ENCODE data around the gene ELP4.

Gene ELP4

DNA sequence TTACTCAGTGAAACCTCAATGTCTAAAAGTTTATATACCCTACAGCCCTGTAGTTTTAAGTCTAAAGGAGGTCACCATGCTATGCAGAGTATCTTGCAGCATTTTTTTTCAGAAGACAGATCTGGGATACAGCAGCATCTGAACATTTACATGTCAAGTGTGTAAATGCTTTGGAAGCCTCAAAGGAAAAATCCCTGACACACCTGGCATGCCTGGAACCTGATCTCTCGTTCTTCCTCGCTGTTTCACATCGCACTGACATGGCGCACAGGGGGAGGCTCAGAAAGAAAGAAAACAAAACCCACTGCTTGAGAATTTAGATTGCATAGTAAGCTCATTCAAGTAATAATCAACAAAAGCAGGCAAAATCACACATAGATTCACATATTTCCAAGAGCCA lies 270.5 kb downstream of the ELP4 start:
- DNase-seq (ENCODE audit: low read depth) = no peak

DNA sequence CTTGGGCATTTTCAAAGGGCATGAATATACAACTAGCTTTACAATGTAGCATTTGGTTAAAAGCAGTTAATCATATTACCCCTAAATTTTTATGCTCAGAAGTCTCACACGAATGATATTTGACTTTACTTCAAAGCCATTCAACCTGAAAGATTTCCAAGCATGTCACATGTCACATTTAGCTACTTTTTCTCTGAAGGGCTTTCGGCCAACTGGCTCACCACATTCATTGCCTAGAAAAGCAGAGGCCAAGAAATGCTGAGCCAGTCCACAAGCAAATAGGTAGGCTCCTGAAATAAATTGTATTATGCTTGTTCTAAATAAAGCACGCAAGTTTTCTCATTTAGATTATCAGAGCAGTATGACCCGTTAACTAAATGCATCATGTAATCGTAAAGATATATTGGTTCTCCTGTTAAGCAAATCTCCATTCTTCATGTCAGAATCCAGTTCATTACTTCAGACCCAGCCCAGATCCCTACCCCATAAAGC lies 271.0 kb downstream of the ELP4 start:
- DNase-seq (ENCODE audit: low read depth) = no peak

- DNase-seq (ENCODE audit: low read depth) = no peak
These were observed 272.7 kb downstream of the ELP4 start for GRCh38 chr11:31782257-31782656.

GRCh38 chr11:31783252-31783651 lies 273.7 kb downstream of the ELP4 start:
- no peak for DNase-seq (ENCODE audit: low read depth)

DNA sequence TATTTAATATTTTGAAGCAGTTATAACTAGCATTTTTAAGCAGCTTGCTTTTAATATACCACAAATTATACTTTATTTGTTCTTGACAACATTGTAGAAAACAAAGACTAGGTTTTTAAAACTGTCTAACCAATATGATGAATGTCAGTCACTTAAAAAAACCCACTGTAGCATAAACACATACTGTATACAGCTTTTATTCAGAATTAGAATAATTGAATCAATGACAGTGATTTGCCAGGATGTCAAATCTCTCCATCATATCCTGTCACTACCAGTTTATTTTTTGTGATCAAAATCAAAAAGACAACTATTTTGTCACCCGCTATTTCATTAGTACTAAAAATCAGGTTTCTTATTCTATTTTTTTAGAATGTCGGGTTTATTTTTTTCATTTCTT lies 275.0 kb downstream of the ELP4 start:
- DNase-seq (ENCODE audit: low read depth) = no peak

DNA sequence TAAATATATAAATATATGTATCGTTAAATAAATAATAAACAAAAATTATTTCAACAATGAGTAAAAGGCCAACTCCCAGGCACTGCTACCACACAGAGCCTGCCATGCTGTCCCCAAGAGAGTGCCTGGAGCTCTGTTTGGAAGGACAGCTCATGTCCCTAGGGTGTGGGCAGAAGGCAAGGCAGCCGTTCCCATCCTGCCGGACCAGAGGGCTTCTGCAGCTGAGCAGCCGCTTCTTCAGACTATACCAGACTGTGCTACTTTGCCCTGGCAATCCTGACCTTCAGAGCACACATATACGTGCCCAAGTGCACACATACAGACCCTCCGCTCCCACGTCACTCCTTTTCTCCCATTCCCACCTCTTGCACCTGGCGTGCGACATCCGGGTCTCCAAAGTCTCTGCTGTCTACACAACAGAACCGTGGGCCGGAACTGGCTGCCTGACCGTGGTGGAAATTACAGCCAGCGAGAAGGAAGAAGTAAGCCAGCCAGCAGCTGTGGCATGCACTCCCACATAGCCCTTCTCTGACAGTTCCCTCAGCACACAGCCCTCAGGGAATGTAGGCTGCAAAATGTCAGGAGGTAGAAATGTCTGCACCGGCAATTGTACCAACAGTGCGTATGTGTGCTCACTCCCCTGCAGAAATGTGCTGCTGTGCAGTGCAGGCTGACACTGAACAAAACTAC lies 277.6 kb downstream of the ELP4 start:
- DNase-seq (ENCODE audit: low read depth) = no peak

DNA sequence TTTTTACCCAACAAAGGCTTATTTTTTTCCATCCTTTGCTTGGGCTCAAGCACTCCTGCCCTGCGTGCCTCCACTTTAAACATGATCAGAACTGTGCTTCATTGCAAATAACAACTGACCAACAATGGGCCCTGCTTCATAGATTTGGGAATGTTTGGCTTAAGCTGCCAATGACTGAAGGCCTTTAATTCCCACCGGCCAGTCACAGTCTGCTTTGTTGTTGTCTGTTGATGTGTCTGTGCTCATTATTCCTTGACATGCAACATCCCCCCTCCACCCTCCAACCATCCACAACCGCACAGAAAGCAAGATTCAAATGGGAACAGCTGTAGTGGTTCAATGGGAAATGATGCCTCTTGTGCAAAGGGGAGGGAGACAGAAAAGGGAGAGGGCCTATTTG lies 278.5 kb downstream of the ELP4 start:
- DNase-seq (ENCODE audit: low read depth) = no peak

GRCh38 chr11:31790649-31791048 lies 281.1 kb downstream of the ELP4 start:
- DNase-seq (ENCODE audit: low read depth) = no peak

DNA sequence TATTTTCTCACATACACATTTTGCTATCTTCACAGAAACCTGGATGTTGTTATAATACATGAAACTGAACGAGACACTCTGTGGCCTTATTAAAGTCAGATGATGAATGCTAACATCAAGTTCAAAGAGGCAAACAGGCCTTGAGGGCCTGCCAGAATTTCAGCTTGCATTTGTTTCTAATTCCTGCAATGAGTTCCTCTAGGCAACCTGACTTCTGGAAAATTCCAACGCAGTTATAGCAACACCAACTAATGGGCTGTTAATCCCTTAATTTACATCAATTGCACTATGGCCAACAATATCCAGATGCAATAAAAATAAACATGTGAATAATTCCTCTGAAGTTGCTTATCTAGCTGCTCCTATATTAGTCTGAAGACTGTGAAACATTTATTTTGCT lies 282.5 kb downstream of the ELP4 start:
- no peak for DNase-seq (ENCODE audit: low read depth)

- no peak for DNase-seq (ENCODE audit: low read depth)
These were observed 282.9 kb downstream of the ELP4 start for GRCh38 chr11:31792456-31792855.

DNA sequence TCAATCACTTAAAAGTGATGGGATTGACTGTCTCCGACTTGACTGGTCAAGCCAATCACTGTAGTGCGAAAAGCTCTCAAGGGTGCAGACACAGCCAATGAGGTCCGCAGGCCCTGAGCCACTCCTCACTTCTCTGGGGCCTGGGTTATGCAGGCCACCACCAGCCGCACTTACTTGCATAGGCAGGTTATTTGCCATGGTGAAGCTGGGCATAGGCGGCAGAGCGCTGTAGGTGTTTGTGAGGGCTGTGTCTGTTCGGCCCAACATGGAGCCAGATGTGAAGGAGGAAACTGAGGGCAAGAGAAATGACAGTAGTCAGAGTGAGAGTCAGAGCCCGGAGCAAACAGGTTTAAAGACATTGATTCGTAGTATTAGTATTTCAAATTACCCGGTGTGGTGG lies 283.7 kb downstream of the ELP4 start:
- no peak for DNase-seq (ENCODE audit: low read depth)

GRCh38 chr11:31794548-31794947 lies 285.0 kb downstream of the ELP4 start:
- DNase-seq (ENCODE audit: low read depth) = no peak

GRCh38 chr11:31795706-31796498 lies 286.3 kb downstream of the ELP4 start:
- no peak for DNase-seq (ENCODE audit: low read depth)

DNA sequence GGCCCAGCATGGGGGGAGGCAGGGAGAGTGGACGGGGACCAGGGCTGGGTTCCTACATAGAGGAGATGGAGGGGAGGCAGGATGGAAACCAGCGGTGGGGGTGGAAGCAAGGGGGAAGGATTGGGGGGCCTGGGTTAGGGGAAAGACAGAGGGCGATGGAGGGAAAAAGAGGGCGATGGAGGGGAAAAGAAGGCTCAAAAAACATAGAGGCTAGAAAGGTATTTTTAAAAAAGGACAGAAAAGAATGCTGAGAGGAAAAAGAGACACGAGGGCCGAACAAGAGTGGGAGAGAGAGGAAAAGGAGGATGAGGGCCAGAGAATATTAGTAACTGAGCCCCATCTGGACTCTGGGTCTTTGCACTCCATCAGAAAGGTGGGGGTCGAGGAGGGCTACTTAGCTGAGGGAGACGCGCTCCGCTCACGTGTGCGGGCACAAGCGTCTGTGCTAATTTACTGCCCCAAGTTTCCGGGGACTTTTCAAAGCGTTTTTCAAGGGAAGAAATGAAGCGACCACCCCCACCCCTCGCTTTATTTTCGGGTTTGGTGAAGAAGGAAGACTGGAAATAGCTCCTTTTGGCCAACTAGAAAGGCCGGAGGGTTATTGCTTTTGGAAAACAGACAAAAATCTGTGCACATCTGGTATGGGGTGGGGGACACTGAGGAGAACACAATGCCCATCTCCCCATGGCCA lies 287.1 kb downstream of the ELP4 start:
- DNase-seq (ENCODE audit: low read depth) = no peak

- DNase-seq (ENCODE audit: low read depth) = no peak
These were observed 287.9 kb downstream of the ELP4 start for GRCh38 chr11:31797190-31798056.

- no peak for DNase-seq (ENCODE audit: low read depth)
These were observed 288.5 kb downstream of the ELP4 start for GRCh38 chr11:31798057-31798553.

- DNase-seq (ENCODE audit: low read depth) = no peak
These were observed 289.2 kb downstream of the ELP4 start for GRCh38 chr11:31798554-31799434.

DNA sequence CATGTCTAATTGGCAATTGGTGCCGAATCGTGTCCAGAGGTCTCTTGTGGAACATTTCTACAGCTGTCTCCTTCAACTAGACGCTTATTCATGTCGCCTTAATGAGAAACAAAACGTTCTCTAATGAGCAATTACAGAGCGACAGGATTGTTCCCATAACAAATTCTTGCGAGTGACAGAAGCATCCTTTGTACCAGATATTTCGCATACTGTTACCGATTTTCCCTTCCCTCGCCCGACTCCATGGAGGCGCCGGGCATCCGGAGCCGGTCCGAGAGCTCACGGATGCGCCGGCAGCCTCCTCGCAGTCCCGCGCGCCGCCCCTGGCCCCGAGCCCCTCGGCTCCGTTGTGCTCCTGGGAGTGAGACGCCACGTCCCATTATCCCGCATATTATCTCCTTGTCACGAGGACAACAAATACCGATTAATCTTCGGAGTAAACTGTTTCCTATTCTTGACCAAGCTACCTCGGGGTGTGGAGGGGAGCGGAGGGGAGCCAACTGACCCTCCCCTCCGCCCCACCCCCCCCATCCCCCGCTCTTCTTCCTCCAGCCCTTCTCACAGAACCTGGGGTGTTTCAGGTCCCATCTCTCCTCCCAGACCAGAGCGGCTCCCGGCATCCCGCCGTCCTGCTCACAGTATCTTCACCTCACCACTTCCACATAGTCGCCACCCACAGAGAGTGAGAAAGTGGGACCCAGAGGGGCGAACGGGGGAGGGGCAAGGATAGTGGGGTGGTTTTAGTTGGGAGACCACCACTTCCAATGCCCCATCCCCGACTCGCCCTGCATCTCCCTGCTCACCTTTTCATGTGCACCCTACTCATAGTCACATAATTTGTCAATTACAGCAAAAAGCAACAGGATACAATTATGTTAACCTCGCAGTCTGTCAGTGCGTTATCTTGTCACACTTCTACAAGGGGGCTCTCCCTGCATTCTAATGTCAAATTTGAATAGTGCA lies 290.1 kb downstream of the ELP4 start:
- no peak for DNase-seq (ENCODE audit: low read depth)

All from stimulated activated CD4-positive, alpha-beta T cell treated with anti-CD3 and anti-CD28 coated beads, Interleukin-2, amount 100 ng/mL, for 4 hours (primary cell).